ENCODE results near the gene MARCKS.

The MARCKS gene, protein sequence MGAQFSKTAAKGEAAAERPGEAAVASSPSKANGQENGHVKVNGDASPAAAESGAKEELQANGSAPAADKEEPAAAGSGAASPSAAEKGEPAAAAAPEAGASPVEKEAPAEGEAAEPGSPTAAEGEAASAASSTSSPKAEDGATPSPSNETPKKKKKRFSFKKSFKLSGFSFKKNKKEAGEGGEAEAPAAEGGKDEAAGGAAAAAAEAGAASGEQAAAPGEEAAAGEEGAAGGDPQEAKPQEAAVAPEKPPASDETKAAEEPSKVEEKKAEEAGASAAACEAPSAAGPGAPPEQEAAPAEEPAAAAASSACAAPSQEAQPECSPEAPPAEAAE

GRCh38 chr6:113856625-113857555 is at the start of gene MARCKS:
Gene MARCKS (plus strand): TSS chr6:113857345. CDS start chr6:113857746, 401 bp downstream.
- no peak for DNase-seq

- DNase-seq: no peak
Measured at GRCh38 chr6:113809826-113810225, 47.3 kb upstream of the MARCKS start.

- no peak for DNase-seq
Measured at GRCh38 chr6:113813142-113813541, 44.0 kb upstream of the MARCKS start.

DNA sequence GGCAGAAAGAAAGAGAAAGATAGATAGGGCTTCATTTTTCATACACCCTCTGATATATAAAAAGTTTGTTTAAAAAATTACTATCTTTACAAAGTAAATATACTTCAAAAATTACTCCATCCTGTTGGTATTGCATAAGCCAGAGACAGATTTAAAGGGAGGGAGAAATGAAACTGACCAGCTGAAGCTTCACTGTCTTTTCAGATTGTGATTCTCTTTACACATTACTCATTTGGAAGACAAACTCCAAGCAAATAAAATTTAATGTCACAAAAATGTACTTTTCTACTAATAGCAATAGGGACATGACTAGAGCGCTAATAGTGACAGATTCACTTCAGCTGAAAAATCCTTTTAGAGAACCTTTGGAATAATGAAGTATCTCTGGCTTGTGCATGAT is 38.6 kb upstream of the MARCKS start:
- DNase-seq: no peak

DNA sequence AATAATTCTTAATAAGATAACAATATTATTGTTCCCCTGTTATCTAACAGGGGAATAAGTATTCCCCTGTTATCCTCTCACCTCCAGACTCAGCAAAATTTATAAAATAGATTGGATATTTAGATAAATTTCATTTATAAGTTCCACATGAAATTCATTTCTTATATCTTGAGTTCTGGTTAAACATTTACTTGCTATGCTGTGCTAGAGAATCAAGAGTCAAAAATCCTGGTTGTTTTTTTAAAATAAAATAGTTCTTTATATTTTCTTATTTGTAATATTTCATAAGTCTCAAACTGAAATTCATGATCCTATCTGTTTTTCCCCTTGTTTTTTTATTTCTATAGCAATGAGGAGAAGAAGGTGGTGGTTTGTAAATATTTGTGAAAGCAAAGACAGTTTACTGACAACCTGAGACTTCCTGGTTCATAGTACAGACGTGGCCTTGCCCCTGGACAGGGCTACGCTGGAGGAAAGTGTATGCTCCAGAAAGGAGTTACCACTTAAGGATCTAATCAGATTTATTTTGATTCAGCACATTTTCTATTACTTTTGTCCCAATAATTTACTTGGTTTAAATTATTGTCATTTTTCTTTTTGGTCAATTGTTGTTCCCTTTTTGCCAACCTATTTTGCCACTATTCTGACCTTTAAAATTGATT is 37.8 kb upstream of the MARCKS start:
- DNase-seq: no peak

- no peak for DNase-seq
Measured at GRCh38 chr6:113820761-113821160, 36.4 kb upstream of the MARCKS start.

DNA sequence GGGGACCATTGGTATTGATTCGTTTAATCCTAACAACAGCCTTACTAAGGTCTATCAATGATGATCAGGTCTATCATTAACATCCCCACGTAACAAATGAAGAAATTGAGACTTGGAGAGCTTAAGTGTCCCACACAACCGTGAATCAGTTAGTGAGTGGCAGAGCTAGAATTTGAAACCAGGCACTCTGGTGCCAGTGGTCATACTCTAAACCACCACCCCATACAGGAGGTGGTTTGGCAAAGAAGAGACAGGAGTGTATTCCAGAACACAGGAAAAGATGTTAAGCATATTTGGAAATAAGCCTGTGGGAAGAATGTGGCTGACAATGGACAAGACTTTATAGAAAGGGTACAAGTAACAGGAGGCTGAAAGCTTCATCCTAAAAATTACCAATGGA is 35.7 kb upstream of the MARCKS start:
- no peak for DNase-seq

- DNase-seq: no peak
Measured at GRCh38 chr6:113823916-113824315, 33.2 kb upstream of the MARCKS start.

- DNase-seq: no peak
Measured at GRCh38 chr6:113824411-113824810, 32.7 kb upstream of the MARCKS start.

DNA sequence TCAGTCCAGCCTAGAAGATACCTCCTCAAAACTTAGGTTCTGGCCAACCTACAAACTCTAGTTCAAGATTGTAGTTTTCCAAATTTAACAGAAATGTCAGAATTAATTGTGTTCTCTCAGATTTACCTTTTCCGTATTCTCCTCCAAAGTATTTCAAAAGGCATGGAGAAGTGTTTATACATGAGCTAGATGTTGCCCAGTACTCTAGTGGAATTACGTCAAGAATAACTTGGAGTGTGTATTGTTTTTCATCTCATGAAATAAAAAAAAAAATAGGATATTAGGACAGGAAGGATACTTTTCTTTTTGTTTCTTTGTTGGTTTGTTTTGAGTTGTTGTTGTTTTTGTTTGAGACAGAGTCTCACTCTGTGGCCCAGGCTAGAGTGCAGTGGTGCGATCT is 32.3 kb upstream of the MARCKS start:
- no peak for DNase-seq

DNA sequence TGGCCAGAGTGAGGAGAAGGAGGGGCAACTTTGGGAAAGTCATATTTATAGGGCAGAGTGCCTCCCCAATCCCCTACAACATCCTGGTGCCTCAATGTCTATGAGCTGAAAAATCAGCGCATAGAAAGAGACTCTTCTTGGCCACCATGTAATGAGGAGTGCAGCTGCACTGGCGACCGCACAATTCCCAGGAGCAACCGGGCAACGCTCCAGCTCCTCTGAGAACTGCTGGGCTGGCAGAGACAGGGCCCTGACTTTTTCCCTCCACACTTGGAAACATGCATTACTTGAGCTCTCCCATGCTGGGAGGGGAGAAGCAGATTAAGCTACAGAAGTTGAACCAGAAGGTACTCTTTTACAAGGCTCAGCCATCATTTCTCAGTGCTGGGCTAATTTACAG is 31.4 kb upstream of the MARCKS start:
- DNase-seq: no peak

- no peak for DNase-seq
Measured at GRCh38 chr6:113828984-113829695, 28.0 kb upstream of the MARCKS start.

DNA sequence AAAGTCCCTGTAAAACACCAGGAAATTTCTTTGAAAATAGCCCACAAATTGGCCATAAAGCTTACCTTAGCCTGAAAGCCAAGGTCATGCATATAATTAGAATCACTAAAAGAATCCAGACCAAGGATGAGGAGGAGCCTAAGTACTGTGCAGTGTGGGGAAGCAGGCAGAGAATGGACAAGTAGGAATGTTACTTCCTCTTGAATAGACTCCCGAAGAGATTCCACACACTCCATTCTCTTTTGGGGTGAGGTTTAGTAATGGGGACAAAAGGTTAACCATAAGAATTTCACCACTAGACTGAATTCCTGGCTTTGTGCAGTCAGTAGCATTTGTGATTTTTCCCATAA is 27.5 kb upstream of the MARCKS start:
- no peak for DNase-seq

DNA sequence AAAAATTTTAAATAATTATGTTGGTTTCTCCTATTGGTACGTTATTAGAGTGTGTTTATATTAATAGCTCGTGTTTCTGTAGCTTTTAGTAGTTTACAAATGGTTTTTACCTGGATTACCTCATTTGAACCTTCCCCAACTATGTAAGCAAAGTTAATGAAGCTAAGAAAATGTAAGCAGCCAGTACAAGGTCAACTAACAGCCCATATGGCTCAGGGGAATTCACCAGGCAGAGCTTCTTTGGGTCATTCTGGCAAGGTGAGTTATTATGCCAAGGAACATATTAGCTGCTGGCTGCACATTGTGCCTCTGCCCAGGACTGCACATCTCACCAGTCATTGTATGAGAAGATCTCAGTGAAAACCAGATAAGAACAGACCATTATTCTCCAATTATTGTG is 27.0 kb upstream of the MARCKS start:
- no peak for DNase-seq

DNA sequence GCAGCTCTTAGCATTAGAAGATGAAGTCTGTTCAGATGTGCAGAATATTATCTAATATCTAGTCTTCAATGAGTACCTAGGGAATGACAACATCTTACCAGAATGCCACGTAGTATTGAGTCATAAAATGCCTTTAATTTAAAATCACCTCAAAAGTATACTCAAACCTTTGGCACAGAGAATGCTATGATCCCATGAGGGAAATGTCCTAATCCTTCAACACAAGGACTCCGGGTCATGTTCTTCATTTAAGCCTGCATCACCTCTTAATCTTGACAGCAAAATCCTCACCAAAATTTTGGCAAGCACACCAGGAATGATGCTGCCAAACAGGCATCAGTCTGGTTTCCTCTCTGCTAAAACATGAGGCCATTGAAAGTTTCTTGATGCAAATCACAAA is 23.6 kb upstream of the MARCKS start:
- DNase-seq: no peak

DNA sequence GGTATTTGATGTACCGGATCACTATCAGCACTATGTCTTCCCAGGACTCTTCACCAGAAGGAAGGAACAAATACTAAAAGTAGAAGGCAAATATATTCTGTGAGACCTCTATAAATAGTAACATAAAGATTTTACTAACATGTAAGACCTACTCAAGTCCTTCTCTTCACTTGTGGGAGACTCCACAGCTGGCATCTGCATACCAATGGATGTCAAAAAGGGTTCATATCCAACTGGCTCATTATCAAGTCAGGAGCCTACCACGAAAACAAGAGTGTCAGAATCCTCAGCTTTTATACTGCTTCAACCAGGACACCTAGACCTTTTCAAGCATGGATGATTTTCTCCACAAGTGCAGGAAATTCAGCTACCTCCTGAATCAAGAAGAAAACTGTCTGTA is 20.0 kb upstream of the MARCKS start:
- no peak for DNase-seq

DNA sequence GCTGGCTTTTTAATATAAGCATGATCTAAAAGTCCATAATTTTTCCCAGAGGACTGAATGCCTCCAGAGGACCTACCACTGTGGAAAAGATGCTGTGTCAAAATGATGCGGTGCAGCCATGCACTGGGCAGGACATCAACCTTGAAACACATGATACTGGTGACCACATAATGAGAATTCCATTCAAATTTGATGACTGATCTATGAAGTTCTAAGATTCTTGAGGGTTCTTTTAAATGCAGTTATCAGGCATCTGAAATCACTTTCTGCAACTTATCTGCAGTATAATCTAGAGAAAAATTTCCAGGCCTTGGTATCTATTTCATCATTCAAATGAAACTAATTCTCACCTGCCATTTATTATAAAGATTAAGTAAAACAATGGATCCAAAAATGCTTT is 15.0 kb upstream of the MARCKS start:
- no peak for DNase-seq

- DNase-seq: no peak
Measured at GRCh38 chr6:113843500-113844073, 13.6 kb upstream of the MARCKS start.

DNA sequence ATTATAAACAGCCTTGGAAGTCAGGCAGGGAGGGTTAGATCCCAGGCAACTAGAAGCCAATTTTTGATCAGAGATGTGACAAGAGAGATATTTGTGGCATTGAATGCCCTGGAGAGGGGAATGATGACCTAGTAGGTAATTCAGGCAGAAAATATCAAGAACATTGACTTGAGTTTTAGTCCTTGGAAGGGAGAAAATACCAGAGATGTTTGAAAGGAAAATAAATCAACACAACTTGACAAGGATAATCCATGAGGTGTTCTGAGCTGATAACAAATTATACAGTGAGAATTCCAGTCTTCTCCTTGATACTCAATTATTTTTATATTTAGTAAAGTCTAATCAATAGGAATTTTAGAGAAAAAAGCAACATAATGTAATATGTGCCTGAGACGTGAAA is 10.6 kb upstream of the MARCKS start:
- no peak for DNase-seq

DNA sequence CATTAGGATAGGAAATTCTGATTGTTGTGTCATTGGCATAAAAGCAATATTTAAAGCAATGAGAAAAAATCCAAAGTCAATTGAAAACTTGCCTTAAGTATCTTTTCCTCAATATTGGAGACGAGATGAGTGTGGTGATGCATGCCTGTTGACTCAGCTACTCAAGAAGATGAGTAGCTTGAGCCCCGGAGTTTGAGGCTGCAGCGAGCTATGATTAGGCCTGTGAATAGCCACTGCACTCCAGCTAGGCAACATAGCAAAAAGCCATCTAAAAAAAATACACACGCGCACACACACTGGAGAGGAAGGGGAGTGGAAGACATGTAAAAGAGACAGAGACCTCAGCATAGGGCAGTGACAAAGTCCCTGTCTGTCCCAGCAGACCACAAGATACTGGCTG is 9.7 kb upstream of the MARCKS start:
- no peak for DNase-seq

DNA sequence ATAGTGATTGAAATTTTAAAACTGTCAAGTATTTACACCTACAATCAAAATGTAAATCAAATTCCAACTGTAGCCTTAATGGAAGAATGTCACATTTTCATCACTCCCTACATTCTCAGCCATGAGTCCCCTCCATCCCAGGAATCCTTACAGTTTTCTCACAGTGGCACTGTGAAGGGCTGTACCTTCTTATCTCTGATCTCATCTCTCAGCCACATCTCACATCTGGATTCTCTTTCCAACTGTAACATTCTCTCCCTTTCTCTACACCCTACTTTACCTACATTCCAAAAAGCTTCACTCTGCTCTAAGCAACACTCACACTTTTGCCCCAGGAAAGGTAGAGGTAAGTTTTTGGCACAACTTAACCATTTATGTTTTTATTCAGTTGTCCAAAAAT is 8.9 kb upstream of the MARCKS start:
- DNase-seq: no peak

DNA sequence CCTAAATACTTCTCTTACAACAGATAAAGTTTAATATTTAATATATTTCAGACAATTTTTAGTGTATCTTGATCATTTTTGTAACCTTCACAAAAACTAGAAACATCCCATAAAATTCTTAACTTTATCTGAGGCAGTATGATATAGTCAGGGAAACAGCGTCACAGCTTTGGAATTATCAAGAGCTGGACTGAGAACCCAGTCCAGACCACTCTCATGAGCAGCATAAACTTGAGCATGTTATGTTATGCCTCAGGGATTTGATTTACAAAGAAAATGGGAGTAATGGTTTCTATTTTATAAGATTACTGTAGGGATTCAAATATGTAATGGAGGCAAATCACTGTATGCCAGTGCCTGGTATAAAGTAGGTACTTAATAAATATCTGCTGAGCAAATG is 8.3 kb upstream of the MARCKS start:
- DNase-seq: no peak

DNA sequence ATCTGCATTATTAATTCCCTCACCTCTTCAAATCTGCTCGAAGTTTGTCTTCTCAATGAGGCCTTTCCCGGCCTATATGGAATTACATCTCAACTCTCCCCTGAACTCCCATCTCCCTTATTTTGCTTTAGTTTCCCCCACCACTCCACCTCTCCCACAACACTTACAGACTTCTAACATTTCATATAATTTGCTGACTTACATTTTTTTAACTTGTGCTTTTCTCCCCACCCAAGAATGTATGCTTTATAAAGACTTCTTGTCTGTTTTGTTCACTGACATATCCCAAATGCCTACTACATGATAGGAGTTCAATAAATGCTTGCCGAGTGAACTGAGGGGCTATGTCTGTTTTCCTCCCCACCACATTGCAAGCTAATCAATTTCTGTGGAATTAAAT is 3.9 kb upstream of the MARCKS start:
- DNase-seq: no peak
